Endodermal cell (in vitro differentiated cells): ENCODE results near the gene CHCHD4. TPM values are rescaled to one million over a fixed set of nuclear protein-coding genes. Genes with fewer than 3 reads are reported as not detected.

Source experiments
- DNase-seq: peaks from one replicate; pipeline ENCODE4 v3.0.0-alpha.2; 2017
- H3K27ac ChIP-seq: 2 replicates; pipeline ENCODE4 v1.5.1; 2013; ENCODE audit warnings: mild to moderate bottlenecking, low read depth, low read length, moderate library complexity
- H3K27me3 ChIP-seq: 2 replicates; pipeline ENCODE4 v1.6.1; 2013; ENCODE audit warnings: mild to moderate bottlenecking, low read length, moderate library complexity; ENCODE audit not compliant: insufficient read depth, control insufficient read depth, poor library complexity, severe bottlenecking
- H3K36me3 ChIP-seq: 2 replicates; pipeline ENCODE4 v1.7.0; 2013; ENCODE audit warnings: mild to moderate bottlenecking, low read length, moderate library complexity; ENCODE audit not compliant: control insufficient read depth, insufficient read depth
- H3K4me1 ChIP-seq: one replicate; pipeline ENCODE4 v1.7.0; 2013; ENCODE audit warnings: low read length; ENCODE audit not compliant: control insufficient read depth, insufficient read depth
- H3K4me3 ChIP-seq: 2 replicates; pipeline ENCODE4 v1.5.1; 2013; ENCODE audit warnings: mild to moderate bottlenecking, low read length, moderate library complexity
- H3K9ac ChIP-seq: 2 replicates; pipeline ENCODE4 v1.6.1; 2013; ENCODE audit warnings: mild to moderate bottlenecking, low read length, moderate library complexity; ENCODE audit not compliant: poor library complexity, severe bottlenecking; ENCODE audit errors: extremely low read depth
- H3K9me3 ChIP-seq: 2 replicates; pipeline ENCODE4 v1.6.1; 2013; ENCODE audit warnings: mild to moderate bottlenecking, low read length, moderate library complexity; ENCODE audit not compliant: control insufficient read depth
- H3K27ac Mint-ChIP-seq: 2 replicates; pipeline ENCODE4 v1.8.0; 2020; ENCODE audit warnings: mixed read lengths
- H3K27me3 Mint-ChIP-seq: 2 replicates; pipeline ENCODE4 v1.8.0; 2021; ENCODE audit warnings: mild to moderate bottlenecking, mixed read lengths; ENCODE audit not compliant: insufficient read depth
- H3K36me3 Mint-ChIP-seq: 2 replicates; pipeline ENCODE4 v1.8.0; 2020; ENCODE audit warnings: low read depth, mixed read lengths
- H3K4me1 Mint-ChIP-seq: 2 replicates; pipeline ENCODE4 v1.8.0; 2020; ENCODE audit warnings: mixed read lengths
- H3K4me3 Mint-ChIP-seq: 2 replicates; pipeline ENCODE4 v1.8.0; 2020; ENCODE audit warnings: mild to moderate bottlenecking, moderate library complexity, mixed read lengths
- H3K9me3 Mint-ChIP-seq: 2 replicates; pipeline ENCODE4 v1.8.0; 2020; ENCODE audit warnings: mild to moderate bottlenecking, mixed read lengths
- WGBS, 2 experiments: methylation state at CpG; one replicate each; pipeline versions ENCODE4 v1.1.5 to v1.1.7; 2013; ENCODE audit warnings: missing lambda C conversion rate in 2 of 2, mixed read lengths in 1 of 2; ENCODE audit not compliant: insufficient coverage in 1 of 2, insufficient read length in 1 of 2; 5-methylcytosine and 5-hydroxymethylcytosine counted together
- total RNA-seq, 2 donors: library from RNA; stranded (reverse); fragmentation: NEBNext Ultra II Directional in 1 of 2; extraction: Animal tissue kit (Norgen Biotek cat#: 25700) in 1 of 2; gene quantifications; 2 replicates in 1 of 2; 3 replicates in 1 of 2; pipeline ENCODE4 v1.2.1, GENCODE V29; 2021
- TF ChIP-seq, protein P1 (sequence below): fragments of 200-600 bp; sonication (generic); conservative IDR thresholded peaks from 2 replicates; pipeline ENCODE4 v1.5.0; 2021; ENCODE audit warnings: antibody characterized with exemption, mild to moderate bottlenecking

The CHCHD4 gene
- total RNA-seq, 2 donors from 2014 or later: 16.2 to 20.5 TPM

DNA sequence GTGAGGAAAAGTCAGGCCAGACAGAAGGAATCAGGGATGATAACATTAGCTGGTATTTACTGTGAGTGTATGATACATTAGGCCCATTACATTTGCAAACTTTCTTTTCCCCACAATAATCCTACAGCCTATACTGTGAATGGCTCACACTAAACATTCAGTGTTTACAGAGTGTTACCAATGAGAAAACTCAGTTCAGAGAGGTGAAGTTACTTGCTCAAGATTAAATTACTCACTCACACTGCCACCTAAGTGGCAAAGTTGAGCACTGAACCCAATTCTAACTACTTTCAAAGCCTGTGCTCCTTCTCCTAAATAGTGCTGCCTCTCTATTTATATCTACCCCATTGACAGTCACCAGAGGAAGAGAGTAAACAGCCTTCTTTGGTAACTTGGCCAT is 45.2 kb upstream of the CHCHD4 start:
- H3K4me3 ChIP-seq: no peak overlapping the region
- Mint-ChIP-seq H3K4me1 (peaks cover 11% of the 10 kb centered on the region), H3K27ac (no peak overlapping the region), H3K4me3 (no peak overlapping the region), H3K27me3 (no peaks in the 10 kb centered on the region), H3K9me3 (no peaks in the 10 kb centered on the region), H3K36me3 (peaks cover 66% of the 10 kb centered on the region)
- H3K9me3 ChIP-seq: no peaks in the 10 kb centered on the region
- H3K27me3 ChIP-seq: no peaks in the 10 kb centered on the region
- TF ChIP-seq, protein P1, sequence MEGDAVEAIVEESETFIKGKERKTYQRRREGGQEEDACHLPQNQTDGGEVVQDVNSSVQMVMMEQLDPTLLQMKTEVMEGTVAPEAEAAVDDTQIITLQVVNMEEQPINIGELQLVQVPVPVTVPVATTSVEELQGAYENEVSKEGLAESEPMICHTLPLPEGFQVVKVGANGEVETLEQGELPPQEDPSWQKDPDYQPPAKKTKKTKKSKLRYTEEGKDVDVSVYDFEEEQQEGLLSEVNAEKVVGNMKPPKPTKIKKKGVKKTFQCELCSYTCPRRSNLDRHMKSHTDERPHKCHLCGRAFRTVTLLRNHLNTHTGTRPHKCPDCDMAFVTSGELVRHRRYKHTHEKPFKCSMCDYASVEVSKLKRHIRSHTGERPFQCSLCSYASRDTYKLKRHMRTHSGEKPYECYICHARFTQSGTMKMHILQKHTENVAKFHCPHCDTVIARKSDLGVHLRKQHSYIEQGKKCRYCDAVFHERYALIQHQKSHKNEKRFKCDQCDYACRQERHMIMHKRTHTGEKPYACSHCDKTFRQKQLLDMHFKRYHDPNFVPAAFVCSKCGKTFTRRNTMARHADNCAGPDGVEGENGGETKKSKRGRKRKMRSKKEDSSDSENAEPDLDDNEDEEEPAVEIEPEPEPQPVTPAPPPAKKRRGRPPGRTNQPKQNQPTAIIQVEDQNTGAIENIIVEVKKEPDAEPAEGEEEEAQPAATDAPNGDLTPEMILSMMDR: no peak
- no peak overlapping the region for H3K9ac ChIP-seq
- H3K36me3 ChIP-seq: peaks cover 56% of the 10 kb centered on the region
- no peak for DNase-seq
- H3K27ac ChIP-seq: no peak overlapping the region
- no peaks in the 10 kb centered on the region for H3K4me1 ChIP-seq

DNA sequence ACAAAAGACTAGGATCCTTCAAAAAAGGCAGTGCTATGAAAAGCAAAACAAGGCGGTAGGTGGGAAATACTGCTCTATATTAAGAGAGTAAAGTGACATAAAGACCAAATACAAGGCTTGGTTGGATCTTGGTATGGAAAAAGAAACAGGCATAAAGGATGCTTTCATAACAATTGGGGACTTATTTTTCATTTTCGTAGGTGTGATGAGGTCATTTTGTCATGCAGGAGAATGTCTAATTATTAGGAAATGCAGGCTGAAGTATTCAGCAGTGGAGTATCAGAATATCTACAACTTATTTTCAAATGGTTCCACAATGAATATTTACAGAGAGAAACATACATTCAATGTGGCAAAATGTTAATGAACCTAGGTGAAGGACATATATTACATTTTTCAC is 44.8 kb upstream of the CHCHD4 start:
- Mint-ChIP-seq H3K27ac (no peak overlapping the region), H3K4me1 (peaks cover 9% of the 10 kb centered on the region), H3K36me3 (peaks cover 70% of the 10 kb centered on the region), H3K4me3 (no peak overlapping the region), H3K9me3 (no peaks in the 10 kb centered on the region), H3K27me3 (no peaks in the 10 kb centered on the region)
- H3K4me1 ChIP-seq: no peaks in the 10 kb centered on the region
- no peak for DNase-seq
- no peak overlapping the region for H3K27ac ChIP-seq
- no peak overlapping the region for H3K4me3 ChIP-seq
- no peak overlapping the region for H3K9ac ChIP-seq
- WGBS, 2 experiments: 94 to 100% methylated on average over 1 to 2 of the region's 2 CpGs
- no peaks in the 10 kb centered on the region for H3K27me3 ChIP-seq
- H3K9me3 ChIP-seq: no peaks in the 10 kb centered on the region
- H3K36me3 ChIP-seq: peaks cover 61% of the 10 kb centered on the region
- TF ChIP-seq, protein P1: no peak

DNA sequence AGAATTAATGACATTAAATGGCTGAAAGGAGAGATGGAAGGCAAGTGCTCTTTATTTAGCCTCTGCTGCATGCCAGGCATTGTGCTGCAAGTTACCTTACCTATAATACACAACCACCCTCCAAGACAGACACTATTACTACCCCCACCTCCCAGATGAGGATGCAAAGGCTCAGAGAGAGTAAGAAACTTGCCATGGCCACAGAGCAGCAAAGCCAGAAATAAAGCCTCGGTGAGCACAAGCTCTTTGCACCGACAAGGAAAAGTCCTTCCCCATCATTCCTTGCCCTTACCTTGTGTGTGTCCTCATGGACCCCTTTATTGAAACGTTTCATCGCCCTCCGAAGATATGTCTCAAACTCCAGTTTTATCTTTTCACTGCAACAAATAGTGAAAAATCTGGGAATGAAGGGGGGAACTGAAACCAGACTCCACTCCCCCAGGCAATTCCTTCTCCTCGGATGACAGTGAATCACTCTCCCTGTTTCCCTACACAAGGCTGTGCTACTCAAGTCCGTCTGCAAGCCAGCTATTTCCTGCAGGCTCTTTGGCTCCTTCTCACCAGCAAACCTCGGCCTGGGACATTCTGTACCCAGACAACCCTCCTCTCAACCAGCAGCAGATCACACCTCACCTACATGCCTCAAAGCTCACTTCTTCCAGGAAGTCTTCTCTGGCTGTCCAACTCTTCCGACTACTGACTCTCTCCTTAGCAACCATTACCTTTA is 42.4 kb upstream of the CHCHD4 start:
- peaks cover 9% of the 10 kb centered on the region for H3K4me1 Mint-ChIP-seq
- H3K4me1 ChIP-seq: no peaks in the 10 kb centered on the region
- no peak overlapping the region for H3K4me3 ChIP-seq
- H3K36me3 ChIP-seq: peaks cover 80% of the 10 kb centered on the region
- H3K27ac ChIP-seq: no peak overlapping the region
- H3K9me3 ChIP-seq: peaks cover 10% of the 10 kb centered on the region
- no peaks in the 10 kb centered on the region for H3K27me3 ChIP-seq
- H3K4me3 Mint-ChIP-seq: no peak overlapping the region
- no peak overlapping the region for H3K27ac Mint-ChIP-seq
- H3K27me3 Mint-ChIP-seq: no peaks in the 10 kb centered on the region
- TF ChIP-seq, protein P1: no peak
- 92 to 96% methylated on average over 8 to 9 of the region's 9 CpGs for WGBS, 2 experiments
- no peak overlapping the region for H3K9ac ChIP-seq
- no peak for DNase-seq
- peaks cover 85% of the 10 kb centered on the region for H3K36me3 Mint-ChIP-seq
- H3K9me3 Mint-ChIP-seq: peaks cover 8% of the 10 kb centered on the region
